ENCODE results near the gene METTL17.
A peak's percentile ranks its signal among the peaks of the same experiment; 100 is the strongest.
"Not testable (repeated sequence)": the region's sequence is repeated elsewhere in the genome, so short reads cannot be mapped to it uniquely, and the experiment has no call there.

Gene METTL17

GRCh38 chr14:20997115-20997514 is 7.3 kb downstream of the METTL17 start:
- DNase-seq: no peak

GRCh38 chr14:20997564-20997963 is 7.8 kb downstream of the METTL17 start:
- DNase-seq: no peak

- DNase-seq: no peak
Measured at GRCh38 chr14:20998139-20998538, 8.4 kb downstream of the METTL17 start.

- no peak for DNase-seq
Measured at GRCh38 chr14:20998674-20999366, 9.0 kb downstream of the METTL17 start, which contains the start of gene SLC39A2. SLC39A2 (plus strand) TSS chr14:20999293; CDS start chr14:20999447, 154 bp downstream.

- DNase-seq: no peak
Measured at GRCh38 chr14:20999591-20999990, 9.8 kb downstream of the METTL17 start.

- no peak for DNase-seq
Measured at GRCh38 chr14:21001218-21001617, 11.4 kb downstream of the METTL17 start.

- no peak for DNase-seq
Measured at GRCh38 chr14:21003788-21004346, 14.1 kb downstream of the METTL17 start.

GRCh38 chr14:21009721-21010120 is 19.9 kb downstream of the METTL17 start:
- DNase-seq: not testable (repeated sequence)

- DNase-seq: no peak
Measured at GRCh38 chr14:21011136-21011535, 21.4 kb downstream of the METTL17 start.

- DNase-seq: peak; percentile 82
Measured at GRCh38 chr14:21014761-21015190, 25.0 kb downstream of the METTL17 start.

- DNase-seq: no peak
Measured at GRCh38 chr14:21015312-21015711, 25.5 kb downstream of the METTL17 start.

- no peak for DNase-seq
Measured at GRCh38 chr14:21016413-21017190, 26.8 kb downstream of the METTL17 start.

- no peak for DNase-seq
Measured at GRCh38 chr14:21017528-21018245, 27.9 kb downstream of the METTL17 start.

GRCh38 chr14:21018286-21018685 is 28.5 kb downstream of the METTL17 start:
- DNase-seq: no peak

GRCh38 chr14:21018781-21019180 is 29.0 kb downstream of the METTL17 start:
- DNase-seq: no peak

GRCh38 chr14:21019366-21019765 is 29.6 kb downstream of the METTL17 start:
- no peak for DNase-seq

GRCh38 chr14:21020977-21021545 is 31.3 kb downstream of the METTL17 start:
- DNase-seq: no peak

GRCh38 chr14:21022686-21023085 is 32.9 kb downstream of the METTL17 start:
- DNase-seq: no peak

- no peak for DNase-seq
Measured at GRCh38 chr14:21023174-21023573, 33.4 kb downstream of the METTL17 start.

- DNase-seq: peak; percentile 20
Measured at GRCh38 chr14:21023817-21024584, 34.2 kb downstream of the METTL17 start.

GRCh38 chr14:21024585-21025370 is 35.0 kb downstream of the METTL17 start, which contains the start of gene NDRG2:
NDRG2 (minus strand) TSS chr14:21025061; CDS start chr14:21023315, 1,746 bp downstream.
- peak; percentile 79 for DNase-seq

All from activated CD8-positive, alpha-beta memory T cell treated with anti-CD3 and anti-CD28 coated beads, Interleukin-2, amount 50 U/mL, for 4 hours (primary cell).